Right ventricle myocardium inferior (tissue), 1 donor: ENCODE measurements around the gene DNASE1. TPM values are rescaled to one million over a fixed set of nuclear protein-coding genes. Genes with fewer than 3 reads are reported as not detected.

ENCODE experiments used
- ATAC-seq: fragments of 200-7000 bp; cut with Tn5 transposase; one replicate; pipeline ENCODE4 v1.9.1; 2020; ENCODE audit warnings: mild to moderate bottlenecking, moderate library complexity
- DNase-seq: peaks from one replicate; pipeline ENCODE4 v3.0.0; 2021; ENCODE audit errors: missing footprints
- intact Hi-C: fragments of 100-400 bp; cut with DNase I; formaldehyde crosslinking; loops from one replicate; pipeline ENCODE4 v1.11.0; 2022
- total RNA-seq: library from RNA; stranded (reverse); fragmentation: NEBNext Ultra II Directional; extraction: Animal tissue kit (Norgen Biotek cat#: 25700); gene quantifications from one replicate; pipeline ENCODE4 v1.2.1, GENCODE V29; 2021
- donor health status: DM: no; HTN: yes; CAD: no; lungs with severe emphysema.

The DNASE1 gene
- total RNA-seq, 1 donor from 2014 or later: 7.5 TPM

GRCh38 chr16:3656491-3657468, 2.3 kb downstream of the DNASE1 start:
- intact Hi-C loops: no loop called here
- DNase-seq: no peak
- no peak for ATAC-seq

GRCh38 chr16:3659251-3659650, 4.8 kb downstream of the DNASE1 start:
- ATAC-seq (no peak), DNase-seq (no peak)
- intact Hi-C loops: no loop called here

GRCh38 chr16:3661311-3661710, 6.8 kb downstream of the DNASE1 start:
- no peak for DNase-seq
- intact Hi-C loops: no loop called here
- no peak for ATAC-seq

GRCh38 chr16:3661922-3662321, 7.4 kb downstream of the DNASE1 start:
- no peak for ATAC-seq
- intact Hi-C loops: no loop called here
- no peak for DNase-seq

GRCh38 chr16:3662601-3663000, 8.1 kb downstream of the DNASE1 start:
- DNase-seq (no peak), ATAC-seq (no peak)
- intact Hi-C loops: no loop called here

- DNase-seq (no peak), ATAC-seq (no peak)
- intact Hi-C loops: no loop called here
Observed at GRCh38 chr16:3664187-3664896, 9.9 kb downstream of the DNASE1 start.

GRCh38 chr16:3665508-3665907, 11.0 kb downstream of the DNASE1 start:
- DNase-seq: no peak
- no peak for ATAC-seq
- intact Hi-C loops: no loop called here

GRCh38 chr16:3668626-3669025, 14.1 kb downstream of the DNASE1 start:
- DNase-seq (no peak), ATAC-seq (no peak)
- intact Hi-C loops: no loop called here

- intact Hi-C loops: no loop called here
- DNase-seq: peak; percentile 44
- no peak for ATAC-seq
Observed at GRCh38 chr16:3669082-3669481, 14.6 kb downstream of the DNASE1 start.

- ATAC-seq: no peak
- DNase-seq: no peak
- intact Hi-C loops: no loop called here
Observed at GRCh38 chr16:3670711-3671110, 16.2 kb downstream of the DNASE1 start.

GRCh38 chr16:3671424-3671823, 16.9 kb downstream of the DNASE1 start:
- DNase-seq (peak; percentile 47), ATAC-seq (no peak)
- intact Hi-C loops: no loop called here

- DNase-seq (peak; percentile 32), ATAC-seq (no peak)
- intact Hi-C loops: no loop called here
Observed at GRCh38 chr16:3672571-3673041, 18.1 kb downstream of the DNASE1 start.

GRCh38 chr16:3673201-3673600, 18.7 kb downstream of the DNASE1 start:
- intact Hi-C loops: no loop called here
- DNase-seq (peak; percentile 30), ATAC-seq (no peak)

- no peak for DNase-seq
- intact Hi-C loops: no loop called here
- ATAC-seq: no peak
Observed at GRCh38 chr16:3673676-3674377, 19.3 kb downstream of the DNASE1 start.

GRCh38 chr16:3674513-3675295, 20.2 kb downstream of the DNASE1 start:
- DNase-seq (peak; percentile 60), ATAC-seq (no peak)
- intact Hi-C loops: no loop called here

GRCh38 chr16:3675601-3676130, 21.2 kb downstream of the DNASE1 start:
- intact Hi-C loops: no loop called here
- DNase-seq (peak; percentile 56), ATAC-seq (no peak)

- ATAC-seq: no peak
- intact Hi-C loops: no loop called here
- DNase-seq: no peak
Observed at GRCh38 chr16:3677994-3678393, 23.5 kb downstream of the DNASE1 start.

- intact Hi-C loops: no loop called here
- ATAC-seq (peak; percentile 86), DNase-seq (peak; percentile 62)
Observed at GRCh38 chr16:3681206-3681605, 26.7 kb downstream of the DNASE1 start.
